ENCODE results near the gene ZNF326. TPM values are rescaled to one million over a fixed set of nuclear protein-coding genes. Genes with fewer than 3 reads are reported as not detected.

Gene ZNF326
- total RNA-seq, result 10 to 100 TPM; 26.0 to 26.4 TPM

- CTCF ChIA-PET, result no interaction called here
- POLR2A ChIA-PET, result interaction anchor here (0.5 to 0.6 kb wide), 2 partner anchors 17 to 151 kb away, joined by 3 to 5 read pairs; no protein-coding TSS in a partner anchor
Observed at GRCh38 chr1:89994805-89995597, at the start of gene ZNF326. TSS of gene ZNF326 (plus strand) at chr1:89995110. CDS start at chr1:89995258, 148 bp downstream.

- ChIA-PET POLR2A (no interaction called here), CTCF (interaction anchor here (1.0 kb wide), 1 partner anchor 29 kb away, joined by 3 read pairs; no protein-coding TSS in a partner anchor)
Observed at GRCh38 chr1:89945852-89946476, 48.9 kb upstream of the ZNF326 start.

GRCh38 chr1:89946532-89946931 is 48.4 kb upstream of the ZNF326 start:
- POLR2A ChIA-PET, result no interaction called here
- CTCF ChIA-PET, result interaction anchor here (0.6 kb wide), 1 partner anchor 16 kb away, joined by 3 read pairs; no protein-coding TSS in a partner anchor

GRCh38 chr1:89948722-89949345 is 46.1 kb upstream of the ZNF326 start:
- POLR2A ChIA-PET, result no interaction called here

GRCh38 chr1:89949991-89950624 is 44.8 kb upstream of the ZNF326 start:
- CTCF ChIA-PET, result interaction anchor here (0.9 kb wide), 1 partner anchor 13 kb away, joined by 4 read pairs; no protein-coding TSS in a partner anchor
- POLR2A ChIA-PET, result no interaction called here

More at GRCh38 chr1:89948722-89949345, 46.1 kb upstream of the ZNF326 start:
- CTCF ChIA-PET, result interaction anchor here (0.6 kb wide), 1 partner anchor 23 kb away, joined by 4 read pairs; no protein-coding TSS in a partner anchor

- POLR2A ChIA-PET, result no interaction called here
- CTCF ChIA-PET, result interaction anchor here (0.6 to 0.9 kb wide), 3 partner anchors 13 to 71 kb away, joined by 4 to 6 read pairs (median 4); no protein-coding TSS in a partner anchor
Observed at GRCh38 chr1:89950703-89951102, 44.2 kb upstream of the ZNF326 start.

- CTCF ChIA-PET, result interaction anchor here (0.6 to 1.6 kb wide), 3 partner anchors 13 to 109 kb away, joined by 3 read pairs; no protein-coding TSS in a partner anchor
- POLR2A ChIA-PET, result interaction anchor here (0.6 kb wide), 1 partner anchor 108 kb away, joined by 4 read pairs; no protein-coding TSS in a partner anchor
Observed at GRCh38 chr1:89951766-89952604, 42.9 kb upstream of the ZNF326 start.

GRCh38 chr1:89952605-89953130 is 42.2 kb upstream of the ZNF326 start:
- POLR2A ChIA-PET, result interaction anchor here (0.6 kb wide), 1 partner anchor 109 kb away, joined by 4 read pairs; no protein-coding TSS in a partner anchor
- CTCF ChIA-PET, result interaction anchor here (0.6 to 1.6 kb wide), 2 partner anchors 29 to 109 kb away, joined by 3 read pairs; no protein-coding TSS in a partner anchor

- CTCF ChIA-PET, result interaction anchor here (1.6 kb wide), 1 partner anchor 110 kb away, joined by 3 read pairs; no protein-coding TSS in a partner anchor
- POLR2A ChIA-PET, result no interaction called here
Observed at GRCh38 chr1:89953131-89953626, 41.7 kb upstream of the ZNF326 start.

GRCh38 chr1:89953929-89954328 is 41.0 kb upstream of the ZNF326 start:
- POLR2A ChIA-PET, result no interaction called here

GRCh38 chr1:89954401-89954800 is 40.5 kb upstream of the ZNF326 start:
- POLR2A ChIA-PET, result no interaction called here
- CTCF ChIA-PET, result no interaction called here

More at GRCh38 chr1:89953929-89954328, 41.0 kb upstream of the ZNF326 start:
- CTCF ChIA-PET, result no interaction called here

GRCh38 chr1:89955311-89956205 is 39.4 kb upstream of the ZNF326 start:
- POLR2A ChIA-PET, result no interaction called here
- CTCF ChIA-PET, result no interaction called here

GRCh38 chr1:89957107-89957506 is 37.8 kb upstream of the ZNF326 start:
- POLR2A ChIA-PET, result no interaction called here
- CTCF ChIA-PET, result no interaction called here

GRCh38 chr1:89958851-89959654 is 35.9 kb upstream of the ZNF326 start:
- ChIA-PET CTCF (no interaction called here), POLR2A (no interaction called here)

- POLR2A ChIA-PET, result no interaction called here
- CTCF ChIA-PET, result no interaction called here
Observed at GRCh38 chr1:89959719-89960118, 35.2 kb upstream of the ZNF326 start.

- POLR2A ChIA-PET, result no interaction called here
- CTCF ChIA-PET, result no interaction called here
Observed at GRCh38 chr1:89962024-89962741, 32.7 kb upstream of the ZNF326 start.

Measured in activated CD8-positive, alpha-beta memory T cell treated with anti-CD3 and anti-CD28 coated beads for 36 hours (primary cell).